Ectodermal cell (in vitro differentiated cells): ENCODE results near the gene KRT76.

Experiments used
- H3K27ac ChIP-seq: 2 replicates; pipeline ENCODE4 v1.7.0; 2013; ENCODE audit warnings: mild to moderate bottlenecking, low read depth, low read length; ENCODE audit not compliant: insufficient read depth, poor library complexity, severe bottlenecking
- H3K27me3 ChIP-seq: 2 replicates; pipeline ENCODE4 v1.7.0; 2013; ENCODE audit warnings: mild to moderate bottlenecking, low read length; ENCODE audit not compliant: insufficient read depth, control insufficient read depth, poor library complexity, severe bottlenecking
- H3K36me3 ChIP-seq: one replicate; pipeline ENCODE4 v1.7.0; 2013; ENCODE audit warnings: low read length; ENCODE audit not compliant: control insufficient read depth, insufficient read depth
- H3K4me1 ChIP-seq: one replicate; pipeline ENCODE4 v1.7.0; 2013; ENCODE audit warnings: low read length; ENCODE audit not compliant: control insufficient read depth, insufficient read depth
- H3K4me3 ChIP-seq: 2 replicates; pipeline ENCODE4 v1.7.0; 2013; ENCODE audit warnings: low read depth, low read length, control low read depth; ENCODE audit not compliant: insufficient read depth
- H3K9me3 ChIP-seq: 2 replicates; pipeline ENCODE4 v1.7.0; 2013; ENCODE audit warnings: mild to moderate bottlenecking, low read length, moderate library complexity; ENCODE audit not compliant: control insufficient read depth
- WGBS, 2 experiments: methylation state at CpG; one replicate each; pipeline ENCODE4 v1.1.7; 2013; ENCODE audit warnings: missing lambda C conversion rate in 2 of 2; 5-methylcytosine and 5-hydroxymethylcytosine counted together

The KRT76 gene

DNA sequence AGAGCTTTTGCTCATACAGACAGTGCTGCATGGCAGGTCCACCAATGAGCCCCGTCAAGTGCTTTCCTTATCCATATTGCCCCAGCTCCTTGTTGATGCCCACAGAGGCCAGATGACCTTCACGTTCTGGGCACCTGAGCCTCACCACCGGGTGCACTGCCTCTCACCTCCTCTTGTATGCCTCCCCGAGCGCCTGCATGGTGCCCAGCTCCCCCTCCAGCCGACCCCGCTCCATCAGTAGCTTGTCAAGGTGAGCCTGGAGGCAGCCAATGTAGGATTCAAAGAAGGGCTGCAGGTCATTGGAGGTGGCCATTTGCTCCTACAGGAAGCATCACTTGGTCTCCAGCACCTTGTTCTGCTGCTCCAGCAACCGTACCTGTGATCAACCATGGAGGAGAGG, 42.0 kb downstream of the KRT76 start:
- Histone ChIP-seq H3K4me3 (no peak overlapping the region), H3K4me1 (no peaks in the 10 kb centered on the region), H3K9me3 (no peaks in the 10 kb centered on the region), H3K27ac (no peak overlapping the region), H3K36me3 (no peaks in the 10 kb centered on the region), H3K27me3 (peaks cover 21% of the 10 kb centered on the region)
- 76 to 77% methylated on average over 8 of the region's 8 CpGs for WGBS, 2 experiments

DNA sequence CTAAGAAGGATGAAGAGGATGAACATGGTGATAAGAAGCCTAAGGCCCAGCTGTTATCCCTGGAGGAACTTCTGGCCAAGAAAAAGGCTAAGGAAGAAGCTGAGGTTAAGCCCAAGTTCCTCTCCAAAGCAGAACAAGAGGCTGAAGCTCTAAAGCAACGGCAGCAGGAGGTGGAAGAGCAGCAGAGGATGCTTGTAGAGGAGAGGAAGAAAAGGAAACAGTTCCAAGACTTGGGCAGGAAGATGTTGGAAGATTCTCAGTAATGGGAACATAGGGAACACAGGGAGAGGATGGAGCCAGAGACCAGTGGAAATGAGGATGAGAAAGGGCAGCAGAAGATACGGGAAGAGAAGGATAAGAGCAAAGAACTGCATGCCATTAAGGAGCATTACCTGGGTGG, 46.4 kb downstream of the KRT76 start:
- H3K27ac ChIP-seq: no peak overlapping the region
- H3K9me3 ChIP-seq: no peaks in the 10 kb centered on the region
- peaks cover 25% of the 10 kb centered on the region for H3K27me3 ChIP-seq
- H3K36me3 ChIP-seq: no peaks in the 10 kb centered on the region
- H3K4me1 ChIP-seq: no peaks in the 10 kb centered on the region
- WGBS, 2 experiments: 84 to 89% methylated on average over 2 of the region's 2 CpGs
- H3K4me3 ChIP-seq: no peak overlapping the region

DNA sequence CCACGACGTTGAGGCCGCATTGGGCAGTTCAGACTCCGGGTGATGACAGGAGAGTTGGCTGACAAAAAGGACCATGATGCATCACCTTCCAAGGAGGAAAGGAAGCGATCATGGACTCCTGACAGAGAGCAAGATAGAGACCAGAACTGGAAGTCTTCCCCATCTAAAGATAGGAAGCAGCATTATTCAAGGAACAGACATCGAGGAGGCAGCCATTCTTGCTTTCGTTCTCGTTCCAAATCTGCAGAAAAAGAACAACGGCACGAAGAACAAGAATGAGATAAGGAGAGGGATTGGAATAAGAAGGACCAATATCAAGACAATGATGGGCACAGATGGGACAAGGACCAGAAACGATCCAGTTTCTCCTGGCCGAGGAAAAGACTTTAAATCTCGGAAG, 46.8 kb downstream of the KRT76 start:
- Histone ChIP-seq H3K4me1 (no peaks in the 10 kb centered on the region), H3K9me3 (no peaks in the 10 kb centered on the region), H3K27me3 (peaks cover 25% of the 10 kb centered on the region), H3K4me3 (no peak overlapping the region), H3K27ac (no peak overlapping the region), H3K36me3 (no peaks in the 10 kb centered on the region)
- WGBS, 2 experiments: 89 to 90% methylated on average over 13 of the region's 13 CpGs

DNA sequence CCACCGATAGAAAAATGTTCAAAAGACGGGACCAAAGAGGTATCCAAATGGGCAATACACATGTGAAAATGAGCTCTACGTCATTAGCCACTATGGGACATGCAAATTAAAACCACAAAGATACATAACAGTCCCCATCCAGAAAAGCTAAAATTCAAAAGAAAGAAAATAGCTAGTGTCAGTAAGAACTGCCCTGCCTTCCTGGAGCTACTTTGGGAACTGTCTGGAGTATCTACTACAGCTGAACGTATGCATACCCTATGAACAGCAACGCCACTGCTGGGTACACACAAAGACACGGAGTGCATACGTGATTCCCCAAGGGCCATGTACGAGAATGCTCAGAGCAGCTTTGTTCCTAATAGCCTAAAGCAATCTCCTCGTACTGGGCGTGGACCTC, 48.0 kb downstream of the KRT76 start:
- H3K27ac ChIP-seq: no peak overlapping the region
- no peaks in the 10 kb centered on the region for H3K9me3 ChIP-seq
- no peaks in the 10 kb centered on the region for H3K36me3 ChIP-seq
- WGBS, 2 experiments: 87 to 89% methylated on average over 10 of the region's 10 CpGs
- no peak overlapping the region for H3K4me3 ChIP-seq
- H3K27me3 ChIP-seq: peaks cover 24% of the 10 kb centered on the region
- no peaks in the 10 kb centered on the region for H3K4me1 ChIP-seq

DNA sequence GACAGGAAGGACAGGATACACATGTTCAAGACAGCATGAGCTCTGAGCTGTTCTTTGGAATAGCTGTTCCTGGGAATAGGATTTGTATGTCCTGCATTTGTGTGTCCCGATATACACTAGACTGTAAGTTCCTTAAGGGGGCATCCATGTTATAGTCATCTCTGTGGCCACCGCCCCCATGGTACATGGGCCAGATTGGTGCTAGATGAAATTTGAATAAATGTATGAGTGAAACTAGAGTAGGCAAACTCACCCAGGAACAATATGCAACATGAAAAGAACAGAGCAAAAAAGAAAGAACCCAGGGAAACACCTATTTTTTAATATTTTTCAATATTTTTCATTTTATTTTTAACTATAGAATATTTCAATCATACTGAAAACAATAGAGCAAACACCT, 48.8 kb downstream of the KRT76 start:
- no peaks in the 10 kb centered on the region for H3K36me3 ChIP-seq
- no peak overlapping the region for H3K4me3 ChIP-seq
- H3K9me3 ChIP-seq: no peaks in the 10 kb centered on the region
- 99 to 100% methylated on average over 2 of the region's 2 CpGs for WGBS, 2 experiments
- H3K4me1 ChIP-seq: no peaks in the 10 kb centered on the region
- H3K27me3 ChIP-seq: peaks cover 18% of the 10 kb centered on the region
- no peak overlapping the region for H3K27ac ChIP-seq

DNA sequence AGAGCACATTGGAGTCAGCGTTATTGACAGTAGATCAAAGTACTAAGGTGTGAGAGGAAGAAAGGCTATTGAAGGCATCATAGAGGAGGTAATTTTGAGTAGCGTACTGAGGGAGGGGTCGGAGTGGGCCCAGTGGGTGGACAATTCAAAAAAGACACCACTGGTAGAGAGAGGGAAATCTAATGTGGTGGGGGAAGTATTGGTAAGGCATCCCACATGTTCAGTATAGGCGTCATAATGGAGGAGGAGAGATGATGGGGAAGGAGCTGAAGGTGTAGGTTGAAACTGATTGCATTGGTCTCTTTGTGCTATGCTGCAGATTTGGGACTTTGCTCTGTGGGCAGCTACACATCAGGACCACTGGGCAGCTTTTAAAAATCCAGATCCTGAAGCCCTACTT, 50.1 kb downstream of the KRT76 start:
- H3K27me3 ChIP-seq: peaks cover 18% of the 10 kb centered on the region
- H3K4me3 ChIP-seq: no peak overlapping the region
- H3K36me3 ChIP-seq: no peaks in the 10 kb centered on the region
- H3K4me1 ChIP-seq: no peaks in the 10 kb centered on the region
- H3K9me3 ChIP-seq: no peaks in the 10 kb centered on the region
- no peak overlapping the region for H3K27ac ChIP-seq
- WGBS, 2 experiments: 90 to 91% methylated on average over 4 of the region's 4 CpGs

DNA sequence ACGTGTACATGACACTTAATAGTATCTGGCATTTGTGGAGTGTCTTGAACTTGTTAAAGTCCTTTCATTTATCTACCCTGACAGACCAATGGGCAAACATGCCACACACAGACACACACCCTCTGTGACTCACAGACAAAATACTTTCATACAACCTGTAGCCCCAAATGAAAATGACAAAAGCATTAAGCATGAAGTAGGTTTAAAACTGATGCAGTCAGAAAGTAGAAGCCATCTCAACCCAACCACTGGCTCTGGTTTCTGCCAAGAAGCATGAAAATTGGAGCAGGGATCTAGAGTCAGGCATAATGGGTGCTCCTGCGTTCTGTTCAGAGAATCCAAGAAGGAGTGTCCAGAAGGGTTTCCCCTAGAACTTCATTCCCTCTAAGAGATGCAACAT, 50.7 kb downstream of the KRT76 start:
- Histone ChIP-seq H3K27ac (no peak overlapping the region), H3K4me3 (no peak overlapping the region), H3K36me3 (no peaks in the 10 kb centered on the region), H3K27me3 (peaks cover 18% of the 10 kb centered on the region), H3K4me1 (no peaks in the 10 kb centered on the region), H3K9me3 (no peaks in the 10 kb centered on the region)
- 81 to 91% methylated on average over 2 of the region's 2 CpGs for WGBS, 2 experiments

DNA sequence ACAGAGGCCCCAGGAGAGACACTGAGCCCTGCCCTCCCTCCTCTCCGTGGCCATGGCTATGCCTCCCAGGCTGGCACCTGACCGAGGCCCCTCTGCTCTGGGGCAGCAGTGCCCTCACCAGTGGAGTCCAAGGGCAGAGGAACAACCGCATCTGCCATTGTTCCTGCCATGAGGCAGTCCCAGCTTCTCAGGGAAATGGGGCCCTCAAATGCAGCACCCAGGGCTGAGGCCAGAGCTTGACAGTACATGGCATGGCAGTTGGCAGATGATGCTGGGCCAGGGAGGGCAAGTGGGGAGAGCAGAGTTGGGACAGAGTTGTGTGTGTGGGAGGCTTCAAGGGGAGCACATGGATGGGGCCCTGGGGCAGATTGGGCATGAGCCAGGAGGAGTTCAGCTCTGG, 52.8 kb downstream of the KRT76 start:
- Histone ChIP-seq H3K4me1 (no peaks in the 10 kb centered on the region), H3K36me3 (no peaks in the 10 kb centered on the region), H3K27ac (no peak overlapping the region), H3K4me3 (no peak overlapping the region), H3K9me3 (no peaks in the 10 kb centered on the region), H3K27me3 (peaks cover 3% of the 10 kb centered on the region)
- 88% methylated on average over 3 of the region's 3 CpGs for WGBS, 2 experiments

DNA sequence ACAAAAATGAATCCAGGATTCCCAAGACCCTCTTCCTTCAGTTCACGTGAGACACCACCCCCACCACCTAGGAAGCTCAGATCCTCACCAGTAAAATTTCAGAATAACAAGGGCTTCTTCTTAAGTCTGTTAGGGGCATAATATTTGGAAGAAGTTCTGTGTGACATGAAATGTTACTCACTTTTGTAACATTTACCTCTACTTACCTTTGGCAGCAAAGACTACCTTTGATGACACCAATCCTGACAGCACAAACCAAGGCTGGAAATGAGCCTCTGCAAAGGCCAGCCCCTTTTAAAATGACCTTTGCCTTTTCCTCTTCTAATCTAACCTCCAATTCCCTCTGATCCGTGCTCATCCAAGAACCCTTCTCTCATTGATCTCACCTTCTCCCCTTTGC, 54.5 kb downstream of the KRT76 start:
- Histone ChIP-seq H3K9me3 (no peaks in the 10 kb centered on the region), H3K4me3 (no peak overlapping the region), H3K27ac (no peak overlapping the region), H3K27me3 (no peaks in the 10 kb centered on the region), H3K4me1 (no peaks in the 10 kb centered on the region), H3K36me3 (no peaks in the 10 kb centered on the region)
- WGBS, 2 experiments: 95 to 96% methylated on average over 2 of the region's 2 CpGs

DNA sequence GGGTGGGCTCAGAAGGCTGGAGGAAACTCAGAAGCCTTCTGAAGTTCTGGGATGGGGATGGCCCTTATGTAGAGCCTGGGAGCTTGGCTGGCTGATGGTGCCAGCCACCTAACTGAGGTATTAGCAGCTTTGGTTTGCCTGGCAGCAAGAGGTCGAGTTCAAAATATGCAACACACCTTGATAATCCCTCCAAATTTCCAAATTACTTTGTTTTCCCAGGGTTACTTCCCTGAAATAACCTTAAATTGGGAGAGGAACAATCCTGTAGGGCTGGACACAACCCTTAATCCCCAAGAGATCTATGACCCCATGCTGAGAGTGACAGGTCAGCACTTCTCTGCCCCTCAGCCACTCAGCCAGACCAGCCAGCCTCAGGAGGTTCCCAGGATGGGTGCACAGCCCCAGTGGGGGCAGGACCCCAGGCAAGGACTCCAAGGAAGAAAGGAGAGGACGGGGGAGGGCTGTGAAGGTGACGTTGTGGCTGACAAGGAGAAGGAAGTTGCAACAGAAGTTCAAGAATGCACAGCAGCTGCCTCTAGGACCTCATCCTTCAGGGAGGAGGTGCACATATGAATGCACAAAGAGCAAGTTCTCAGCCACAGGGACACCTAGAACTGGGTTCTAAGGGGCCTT, 55.2 kb downstream of the KRT76 start:
- H3K4me3 ChIP-seq: no peak overlapping the region
- H3K36me3 ChIP-seq: no peaks in the 10 kb centered on the region
- no peak overlapping the region for H3K27ac ChIP-seq
- 67 to 68% methylated on average over 3 of the region's 3 CpGs for WGBS, 2 experiments
- no peaks in the 10 kb centered on the region for H3K9me3 ChIP-seq
- no peaks in the 10 kb centered on the region for H3K4me1 ChIP-seq
- H3K27me3 ChIP-seq: no peaks in the 10 kb centered on the region

DNA sequence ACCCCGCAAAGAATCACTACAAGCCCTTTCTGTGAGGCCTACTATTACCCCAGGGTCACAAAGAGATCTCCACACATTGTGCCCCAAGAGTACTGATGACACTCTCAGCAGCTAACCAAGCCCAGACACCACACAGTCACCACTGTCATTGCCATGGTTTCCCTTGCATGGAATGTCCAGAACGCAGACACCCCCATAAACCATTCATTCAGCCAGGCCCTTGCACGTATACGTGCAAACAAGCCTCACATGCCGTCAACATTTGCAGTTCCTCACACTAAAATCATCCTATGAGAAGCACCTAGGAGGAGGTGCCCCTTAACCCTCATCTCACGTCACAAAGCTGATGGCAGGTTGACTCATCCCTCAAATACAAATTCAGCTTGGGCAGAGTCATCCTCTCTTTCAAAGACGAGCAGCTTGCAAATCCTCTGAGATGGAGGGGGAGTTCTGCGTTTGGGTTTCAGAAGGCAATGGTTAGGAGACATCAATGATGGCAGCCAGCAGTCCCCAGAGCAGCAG, 56.7 kb downstream of the KRT76 start:
- H3K27me3 ChIP-seq: peaks cover 14% of the 10 kb centered on the region
- WGBS, 2 experiments: 87% methylated on average over 8 of the region's 8 CpGs

More for the DNA sequence above, 56.7 kb downstream of the KRT76 start:
- no peak overlapping the region for H3K27ac ChIP-seq
- no peak overlapping the region for H3K4me3 ChIP-seq
- H3K36me3 ChIP-seq: no peaks in the 10 kb centered on the region
- no peaks in the 10 kb centered on the region for H3K9me3 ChIP-seq
- no peaks in the 10 kb centered on the region for H3K4me1 ChIP-seq
